ENCODE measurements around the gene FGF8. TPM values are rescaled to one million over a fixed set of nuclear protein-coding genes. Genes with fewer than 3 reads are reported as not detected.

FGF8 gene
- total and polyA plus RNA-seq, 4 donors, result 0.42 TPM; not detected in 3

- Histone ChIP-seq H3K4me1 (ENCODE audit: control insufficient read depth in 4 of 4, insufficient read depth in 4 of 4, low read length in 3 of 4) (no peaks in the 10 kb centered on the region), H3K4me3 (ENCODE audit: low read depth in 1 of 3, low read length in 3 of 3) (no peak overlapping the region), H3K27me3 (ENCODE audit: control insufficient read depth in 4 of 4, insufficient read depth in 4 of 4, low read length in 3 of 4) (no peaks in the 10 kb centered on the region)
Measured at GRCh38 chr10:101760510-101760909, 15.4 kb downstream of the FGF8 start.

DNA sequence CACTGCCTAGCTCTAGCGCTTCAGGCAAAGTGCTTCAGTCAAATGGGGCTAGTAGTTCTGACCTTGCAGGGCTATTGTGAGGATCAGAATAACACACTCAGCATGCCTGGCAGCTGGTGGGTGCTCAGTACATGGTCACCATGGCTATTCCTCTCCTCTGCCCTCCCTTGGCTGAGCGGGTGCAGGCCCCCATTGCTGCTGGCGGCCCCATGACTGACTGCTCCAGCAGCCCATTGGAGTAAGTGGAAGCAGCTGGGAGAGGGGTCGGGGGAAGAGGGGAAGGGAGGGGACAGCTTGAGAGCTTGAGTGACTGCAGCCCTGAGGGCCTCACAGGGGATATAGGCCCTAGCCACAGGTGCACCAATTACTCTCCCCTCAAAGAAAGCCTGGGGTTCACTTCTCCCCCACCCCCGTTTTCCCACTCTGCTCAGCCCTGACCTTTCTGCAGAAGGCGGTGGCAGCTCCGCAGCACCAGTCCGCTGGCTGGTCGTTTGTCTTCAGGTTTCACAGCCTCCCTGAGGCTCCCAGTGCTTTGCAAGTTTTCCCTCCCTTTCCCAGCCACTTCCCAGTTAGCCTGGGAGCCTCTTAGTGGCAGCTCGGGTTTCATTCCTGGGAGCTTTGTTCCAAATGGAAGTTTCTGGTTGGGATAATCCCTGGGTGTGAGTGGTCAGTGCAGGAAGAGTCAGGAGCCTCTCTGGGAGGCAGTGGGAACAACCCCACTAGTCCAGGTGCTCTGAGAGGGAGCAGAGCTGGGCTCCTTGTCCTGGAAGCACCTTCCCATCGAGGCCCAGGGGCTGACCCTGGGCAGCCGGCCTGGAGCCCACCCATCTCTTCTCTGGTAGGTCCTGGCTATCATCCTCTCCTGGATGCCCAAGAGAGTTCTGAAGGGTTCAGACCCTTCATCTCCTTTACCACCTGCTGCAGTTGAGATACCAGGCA lies 16.3 kb downstream of the FGF8 start:
- no peak overlapping the region for H3K9ac ChIP-seq (ENCODE audit: low read depth in 1 of 2, low read length in 2 of 2)
- H3K27me3 ChIP-seq (ENCODE audit: control insufficient read depth in 4 of 4, insufficient read depth in 4 of 4, low read length in 3 of 4), result no peaks in the 10 kb centered on the region
- WGBS, result 80% methylated on average over 12 of the region's 12 CpGs
- no peak overlapping the region for H3K4me3 ChIP-seq (ENCODE audit: low read depth in 1 of 3, low read length in 3 of 3)
- no peaks in the 10 kb centered on the region for H3K4me1 ChIP-seq (ENCODE audit: control insufficient read depth in 4 of 4, insufficient read depth in 4 of 4, low read length in 3 of 4)
- no peaks in the 10 kb centered on the region for H3K9me3 ChIP-seq (ENCODE audit: control insufficient read depth in 4 of 4, low read length in 3 of 4)
- no peak overlapping the region for H3K27ac ChIP-seq (ENCODE audit: low read depth in 1 of 2, low read length in 2 of 2)
- no peaks in the 10 kb centered on the region for H3K36me3 ChIP-seq (ENCODE audit: control insufficient read depth in 4 of 4, insufficient read depth in 3 of 4, low read depth in 1 of 4, low read length in 3 of 4)
- TF ChIP-seq TAF1 (conservative IDR thresholded peaks at IDR 0.05) (no peak), HNF4A (conservative IDR thresholded peaks at IDR 0.05) (no peak), MAX (IDR thresholded peaks at IDR 0.05) (no peak)
- no peak for DNase-seq (ENCODE audit: low spot score)

More at GRCh38 chr10:101760510-101760909, 15.4 kb downstream of the FGF8 start:
- H3K9ac ChIP-seq (ENCODE audit: low read depth in 1 of 2, low read length in 2 of 2), result no peak overlapping the region
- 83% methylated on average over 3 of the region's 3 CpGs for WGBS
- TF ChIP-seq HNF4G (IDR thresholded peaks at IDR 0.05) (no peak), FOXA1 (IDR thresholded peaks at IDR 0.05) (no peak), SP1 (IDR thresholded peaks at IDR 0.05) (no peak), RXRA (IDR thresholded peaks at IDR 0.05) (no peak), EGR1 (IDR thresholded peaks at IDR 0.05; ENCODE audit: low read depth in 2 of 2) (no peak)
- no peak overlapping the region for H3K27ac ChIP-seq (ENCODE audit: low read depth in 1 of 2, low read length in 2 of 2)
- DNase-seq (ENCODE audit: low spot score), result no peak
- H3K36me3 ChIP-seq (ENCODE audit: control insufficient read depth in 4 of 4, insufficient read depth in 3 of 4, low read depth in 1 of 4, low read length in 3 of 4), result no peaks in the 10 kb centered on the region
- no peaks in the 10 kb centered on the region for H3K9me3 ChIP-seq (ENCODE audit: control insufficient read depth in 4 of 4, low read length in 3 of 4)

- WGBS, result 91% methylated on average over 2 of the region's 2 CpGs
- DNase-seq (ENCODE audit: low spot score), result no peak
- Histone ChIP-seq H3K4me1 (ENCODE audit: control insufficient read depth in 4 of 4, insufficient read depth in 4 of 4, low read length in 3 of 4) (no peaks in the 10 kb centered on the region), H3K9ac (ENCODE audit: low read depth in 1 of 2, low read length in 2 of 2) (no peak overlapping the region), H3K27me3 (ENCODE audit: control insufficient read depth in 4 of 4, insufficient read depth in 4 of 4, low read length in 3 of 4) (no peaks in the 10 kb centered on the region), H3K4me3 (ENCODE audit: low read depth in 1 of 3, low read length in 3 of 3) (no peak overlapping the region), H3K9me3 (ENCODE audit: control insufficient read depth in 4 of 4, low read length in 3 of 4) (no peaks in the 10 kb centered on the region), H3K27ac (ENCODE audit: low read depth in 1 of 2, low read length in 2 of 2) (no peak overlapping the region), H3K36me3 (ENCODE audit: control insufficient read depth in 4 of 4, insufficient read depth in 3 of 4, low read depth in 1 of 4, low read length in 3 of 4) (no peaks in the 10 kb centered on the region)
- TF ChIP-seq MAX (IDR thresholded peaks at IDR 0.05) (no peak), EGR1 (IDR thresholded peaks at IDR 0.05; ENCODE audit: low read depth in 2 of 2) (no peak)
- TF ChIP-seq, protein P1, sequence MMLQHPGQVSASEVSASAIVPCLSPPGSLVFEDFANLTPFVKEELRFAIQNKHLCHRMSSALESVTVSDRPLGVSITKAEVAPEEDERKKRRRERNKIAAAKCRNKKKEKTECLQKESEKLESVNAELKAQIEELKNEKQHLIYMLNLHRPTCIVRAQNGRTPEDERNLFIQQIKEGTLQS (IDR thresholded peaks at IDR 0.05), result no peak
Measured at GRCh38 chr10:101758858-101759257, 17.1 kb downstream of the FGF8 start.

- H3K4me1 ChIP-seq (ENCODE audit: control insufficient read depth in 4 of 4, insufficient read depth in 4 of 4, low read length in 3 of 4), result no peaks in the 10 kb centered on the region
- TF ChIP-seq EGR1 (IDR thresholded peaks at IDR 0.05; ENCODE audit: low read depth in 2 of 2) (no peak), FOXA1 (IDR thresholded peaks at IDR 0.05) (no peak), RXRA (IDR thresholded peaks at IDR 0.05) (no peak), GABPA (IDR thresholded peaks at IDR 0.05 in 1 of 2, conservative IDR thresholded peaks at IDR 0.05 in 1 of 2) (no peak), MAX (IDR thresholded peaks at IDR 0.05) (no peak), HNF4G (IDR thresholded peaks at IDR 0.05) (no peak), HNF4A (conservative IDR thresholded peaks at IDR 0.05) (no peak)
- TF ChIP-seq, protein P2, sequence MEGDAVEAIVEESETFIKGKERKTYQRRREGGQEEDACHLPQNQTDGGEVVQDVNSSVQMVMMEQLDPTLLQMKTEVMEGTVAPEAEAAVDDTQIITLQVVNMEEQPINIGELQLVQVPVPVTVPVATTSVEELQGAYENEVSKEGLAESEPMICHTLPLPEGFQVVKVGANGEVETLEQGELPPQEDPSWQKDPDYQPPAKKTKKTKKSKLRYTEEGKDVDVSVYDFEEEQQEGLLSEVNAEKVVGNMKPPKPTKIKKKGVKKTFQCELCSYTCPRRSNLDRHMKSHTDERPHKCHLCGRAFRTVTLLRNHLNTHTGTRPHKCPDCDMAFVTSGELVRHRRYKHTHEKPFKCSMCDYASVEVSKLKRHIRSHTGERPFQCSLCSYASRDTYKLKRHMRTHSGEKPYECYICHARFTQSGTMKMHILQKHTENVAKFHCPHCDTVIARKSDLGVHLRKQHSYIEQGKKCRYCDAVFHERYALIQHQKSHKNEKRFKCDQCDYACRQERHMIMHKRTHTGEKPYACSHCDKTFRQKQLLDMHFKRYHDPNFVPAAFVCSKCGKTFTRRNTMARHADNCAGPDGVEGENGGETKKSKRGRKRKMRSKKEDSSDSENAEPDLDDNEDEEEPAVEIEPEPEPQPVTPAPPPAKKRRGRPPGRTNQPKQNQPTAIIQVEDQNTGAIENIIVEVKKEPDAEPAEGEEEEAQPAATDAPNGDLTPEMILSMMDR (IDR thresholded peaks at IDR 0.05; ENCODE audit: low read depth, low read length, missing input control), result no peak
- TF ChIP-seq, protein P1 (IDR thresholded peaks at IDR 0.05), result no peak
- DNase-seq (ENCODE audit: low spot score), result no peak
- no peak overlapping the region for H3K4me3 ChIP-seq (ENCODE audit: low read depth in 1 of 3, low read length in 3 of 3)
- no peaks in the 10 kb centered on the region for H3K9me3 ChIP-seq (ENCODE audit: control insufficient read depth in 4 of 4, low read length in 3 of 4)
- no peak overlapping the region for H3K9ac ChIP-seq (ENCODE audit: low read depth in 1 of 2, low read length in 2 of 2)
- H3K27me3 ChIP-seq (ENCODE audit: control insufficient read depth in 4 of 4, insufficient read depth in 4 of 4, low read length in 3 of 4), result no peaks in the 10 kb centered on the region
- H3K27ac ChIP-seq (ENCODE audit: low read depth in 1 of 2, low read length in 2 of 2), result no peak overlapping the region
- WGBS, result 82% methylated on average over 3 of the region's 3 CpGs
- no peaks in the 10 kb centered on the region for H3K36me3 ChIP-seq (ENCODE audit: control insufficient read depth in 4 of 4, insufficient read depth in 3 of 4, low read depth in 1 of 4, low read length in 3 of 4)
Measured at GRCh38 chr10:101752241-101752640, 23.7 kb downstream of the FGF8 start.

Data from liver (tissue), 9 donors.